Esophagus squamous epithelium (tissue), 4 donors: ENCODE results near the gene SLC9C2.

ENCODE experiments used
- CTCF ChIP-seq, 6 experiments: fragments of 450-650 bp in 4 of 6; fragments of 200-600 bp in 2 of 6; sonication (generic) in 2 of 6; IDR thresholded peaks; one replicate each; pipeline ENCODE4 v1.5.1; 2016 to 2019; ENCODE audit warnings: antibody characterized with exemption in 6 of 6, mild to moderate bottlenecking in 4 of 6, moderate library complexity in 4 of 6
- POLR2A ChIP-seq, 4 donors: fragments of 450-650 bp; IDR thresholded peaks; one replicate each; pipeline ENCODE4 v1.6.1; 2017; ENCODE audit warnings: antibody characterized with exemption in 4 of 4, mild to moderate bottlenecking in 4 of 4, moderate library complexity in 3 of 4

- TF ChIP-seq CTCF (IDR thresholded peaks at IDR 0.05) (no peak), POLR2A (IDR thresholded peaks at IDR 0.05) (no peak)
Measured at GRCh38 chr1:173479649-173480048, 123.2 kb downstream of the SLC9C2 start.
